Measurements from ENCODE around the gene FLACC1. TPM values are rescaled to one million over a fixed set of nuclear protein-coding genes. Genes with fewer than 3 reads are reported as not detected.

Gene FLACC1
- total RNA-seq, 2 donors from 2014 or later, result 4.5 to 4.7 TPM

- H3K4me3 Mint-ChIP-seq, result no peak overlapping the region
These were observed 71.6 kb downstream of the FLACC1 start for GRCh38 chr2:201285499-201285898.

GRCh38 chr2:201280191-201281040 lies 76.7 kb downstream of the FLACC1 start:
- H3K4me1 Mint-ChIP-seq, result peaks cover 22% of the 10 kb centered on the region
- ATAC-seq (no peak), DNase-seq (no peak)
- peaks cover 13% of the 10 kb centered on the region for H3K36me3 Mint-ChIP-seq (ENCODE audit: low read depth)
- H3K4me3 Mint-ChIP-seq, result peak overlapping the region; percentile 45
- peak overlapping the region; percentile 69 for H3K27ac Mint-ChIP-seq
- no peaks in the 10 kb centered on the region for H3K9me3 ChIP-seq (ENCODE audit: control insufficient read depth, low read length, poor library complexity, severe bottlenecking)
- H3K27me3 Mint-ChIP-seq, result no peaks in the 10 kb centered on the region

More at GRCh38 chr2:201285499-201285898, 71.6 kb downstream of the FLACC1 start:
- Mint-ChIP-seq H3K36me3 (ENCODE audit: low read depth) (peaks cover 9% of the 10 kb centered on the region), H3K4me1 (peaks cover 3% of the 10 kb centered on the region), H3K27ac (peak overlapping the region; percentile 5), H3K27me3 (no peaks in the 10 kb centered on the region)
- DNase-seq (no peak), ATAC-seq (no peak)
- no peaks in the 10 kb centered on the region for H3K9me3 ChIP-seq (ENCODE audit: control insufficient read depth, low read length, poor library complexity, severe bottlenecking)

- peaks cover 25% of the 10 kb centered on the region for H3K4me1 Mint-ChIP-seq
- DNase-seq, result no peak
- H3K27me3 Mint-ChIP-seq, result no peaks in the 10 kb centered on the region
- peaks cover 15% of the 10 kb centered on the region for H3K36me3 Mint-ChIP-seq (ENCODE audit: low read depth)
- H3K27ac Mint-ChIP-seq, result peak overlapping the region; percentile 69
- peak; percentile 21 for ATAC-seq
- no peaks in the 10 kb centered on the region for H3K9me3 ChIP-seq (ENCODE audit: control insufficient read depth, low read length, poor library complexity, severe bottlenecking)
- H3K4me3 Mint-ChIP-seq, result peak overlapping the region; percentile 50
These were observed 78.1 kb downstream of the FLACC1 start for GRCh38 chr2:201279079-201279478.

GRCh38 chr2:201276511-201276910 lies 80.6 kb downstream of the FLACC1 start:
- no peaks in the 10 kb centered on the region for H3K27me3 Mint-ChIP-seq
- peaks cover 36% of the 10 kb centered on the region for H3K4me1 Mint-ChIP-seq
- ATAC-seq (no peak), DNase-seq (no peak)
- peaks cover 20% of the 10 kb centered on the region for H3K36me3 Mint-ChIP-seq (ENCODE audit: low read depth)
- peak overlapping the region; percentile 100 for H3K27ac Mint-ChIP-seq
- H3K9me3 ChIP-seq (ENCODE audit: control insufficient read depth, low read length, poor library complexity, severe bottlenecking), result no peaks in the 10 kb centered on the region
- H3K4me3 Mint-ChIP-seq, result no peak overlapping the region

- peak overlapping the region; percentile 100 for H3K27ac Mint-ChIP-seq
- no peak for ATAC-seq
These were observed 81.2 kb downstream of the FLACC1 start for GRCh38 chr2:201275990-201276389.

GRCh38 chr2:201275069-201275468 lies 82.1 kb downstream of the FLACC1 start:
- Mint-ChIP-seq H3K27me3 (no peaks in the 10 kb centered on the region), H3K36me3 (ENCODE audit: low read depth) (peaks cover 20% of the 10 kb centered on the region), H3K4me3 (no peak overlapping the region), H3K4me1 (peaks cover 41% of the 10 kb centered on the region), H3K27ac (peak overlapping the region; percentile 100)
- no peak for ATAC-seq
- DNase-seq, result no peak
- H3K9me3 ChIP-seq (ENCODE audit: control insufficient read depth, low read length, poor library complexity, severe bottlenecking), result no peaks in the 10 kb centered on the region

More at GRCh38 chr2:201275990-201276389, 81.2 kb downstream of the FLACC1 start:
- H3K4me3 Mint-ChIP-seq, result no peak overlapping the region
- peaks cover 40% of the 10 kb centered on the region for H3K4me1 Mint-ChIP-seq
- H3K9me3 ChIP-seq (ENCODE audit: control insufficient read depth, low read length, poor library complexity, severe bottlenecking), result no peaks in the 10 kb centered on the region
- H3K27me3 Mint-ChIP-seq, result no peaks in the 10 kb centered on the region
- peaks cover 22% of the 10 kb centered on the region for H3K36me3 Mint-ChIP-seq (ENCODE audit: low read depth)
- DNase-seq, result no peak

GRCh38 chr2:201273330-201273983 lies 83.7 kb downstream of the FLACC1 start:
- H3K36me3 Mint-ChIP-seq (ENCODE audit: low read depth), result peaks cover 15% of the 10 kb centered on the region
- H3K4me3 Mint-ChIP-seq, result peak overlapping the region; percentile 50
- peak overlapping the region; percentile 100 for H3K27ac Mint-ChIP-seq
- H3K9me3 ChIP-seq (ENCODE audit: control insufficient read depth, low read length, poor library complexity, severe bottlenecking), result no peaks in the 10 kb centered on the region
- ATAC-seq, result peak; percentile 40
- H3K27me3 Mint-ChIP-seq, result no peaks in the 10 kb centered on the region
- DNase-seq, result no peak
- peaks cover 40% of the 10 kb centered on the region for H3K4me1 Mint-ChIP-seq

GRCh38 chr2:201271917-201272316 lies 85.2 kb downstream of the FLACC1 start:
- peaks cover 18% of the 10 kb centered on the region for H3K36me3 Mint-ChIP-seq (ENCODE audit: low read depth)
- H3K4me1 Mint-ChIP-seq, result peaks cover 49% of the 10 kb centered on the region
- no peaks in the 10 kb centered on the region for H3K9me3 ChIP-seq (ENCODE audit: control insufficient read depth, low read length, poor library complexity, severe bottlenecking)
- ATAC-seq (no peak), DNase-seq (no peak)
- peak overlapping the region; percentile 100 for H3K27ac Mint-ChIP-seq
- no peaks in the 10 kb centered on the region for H3K27me3 Mint-ChIP-seq
- H3K4me3 Mint-ChIP-seq, result peak overlapping the region; percentile 70

- ATAC-seq, result no peak
- Mint-ChIP-seq H3K4me3 (peak overlapping the region; percentile 21), H3K27ac (peak overlapping the region; percentile 100), H3K27me3 (no peaks in the 10 kb centered on the region), H3K36me3 (ENCODE audit: low read depth) (peaks cover 20% of the 10 kb centered on the region), H3K4me1 (peaks cover 59% of the 10 kb centered on the region)
- no peak for DNase-seq
- H3K9me3 ChIP-seq (ENCODE audit: control insufficient read depth, low read length, poor library complexity, severe bottlenecking), result no peaks in the 10 kb centered on the region
These were observed 86.7 kb downstream of the FLACC1 start for GRCh38 chr2:201270293-201271001.

GRCh38 chr2:201269764-201270163 lies 87.4 kb downstream of the FLACC1 start:
- peak overlapping the region; percentile 100 for H3K27ac Mint-ChIP-seq
- peaks cover 19% of the 10 kb centered on the region for H3K36me3 Mint-ChIP-seq (ENCODE audit: low read depth)
- no peak for ATAC-seq
- H3K9me3 ChIP-seq (ENCODE audit: control insufficient read depth, low read length, poor library complexity, severe bottlenecking), result no peaks in the 10 kb centered on the region
- H3K27me3 Mint-ChIP-seq, result no peaks in the 10 kb centered on the region
- DNase-seq, result no peak
- H3K4me3 Mint-ChIP-seq, result no peak overlapping the region
- peaks cover 63% of the 10 kb centered on the region for H3K4me1 Mint-ChIP-seq

GRCh38 chr2:201267278-201268030 lies 89.7 kb downstream of the FLACC1 start:
- H3K4me3 Mint-ChIP-seq, result peak overlapping the region; percentile 63
- H3K27me3 Mint-ChIP-seq, result no peaks in the 10 kb centered on the region
- ATAC-seq, result no peak
- H3K27ac Mint-ChIP-seq, result peak overlapping the region; percentile 100
- peaks cover 73% of the 10 kb centered on the region for H3K4me1 Mint-ChIP-seq
- no peak for DNase-seq
- no peaks in the 10 kb centered on the region for H3K9me3 ChIP-seq (ENCODE audit: control insufficient read depth, low read length, poor library complexity, severe bottlenecking)
- H3K36me3 Mint-ChIP-seq (ENCODE audit: low read depth), result peaks cover 21% of the 10 kb centered on the region

GRCh38 chr2:201266629-201267028 lies 90.5 kb downstream of the FLACC1 start:
- Mint-ChIP-seq H3K4me1 (peaks cover 69% of the 10 kb centered on the region), H3K36me3 (ENCODE audit: low read depth) (peaks cover 17% of the 10 kb centered on the region), H3K27me3 (no peaks in the 10 kb centered on the region), H3K27ac (peak overlapping the region; percentile 100), H3K4me3 (peak overlapping the region; percentile 69)
- DNase-seq, result no peak
- ATAC-seq, result peak; percentile 58
- H3K9me3 ChIP-seq (ENCODE audit: control insufficient read depth, low read length, poor library complexity, severe bottlenecking), result no peaks in the 10 kb centered on the region
